GM12878 (cell line): Measurements from ENCODE around the gene ULBP2. TPM values are rescaled to one million over a fixed set of nuclear protein-coding genes. Genes with fewer than 3 reads are reported as not detected.

Source experiments
- ATAC-seq: fragments of 200-7000 bp; cut with Tn5 transposase; 3 replicates; pipeline ENCODE4 v1.9.1; 2020; ENCODE audit warnings: mild to moderate bottlenecking, moderate library complexity
- BruUV-seq: library from RNA; stranded (reverse); fragments of 400-500 nt; replicated peaks from 2 replicates; lab custom pipeline; 2021; lab: Mats Ljungman, UMichigan
- CTCF ChIA-PET: fragments of 300-600 bp; sonication (Branson Sonifier 250); formaldehyde crosslinking; extraction: SDS; loops from one replicate; lab custom pipeline; 2021; ENCODE audit warnings: inconsistent platforms; lab: Yijun Ruan, JAX
- POLR2A ChIA-PET: fragments of 350-600 bp; formaldehyde crosslinking; extraction: SDS; loops from one replicate; lab custom pipeline; 2021; ENCODE audit warnings: inconsistent platforms; lab: Charles Lee
- RAD21 ChIA-PET: fragments of 300-600 bp; sonication (Branson Sonifier 250); formaldehyde crosslinking; loops from one replicate; lab custom pipeline; 2023; ENCODE audit warnings: antibody characterized with exemption; ENCODE audit not compliant: unreplicated experiment; lab: Charles Lee
- SMC1A ChIA-PET: fragments of 300-600 bp; sonication (Branson Sonifier 250); formaldehyde crosslinking; loops from one replicate; lab custom pipeline; 2023; ENCODE audit not compliant: unreplicated experiment, uncharacterized antibody; lab: Charles Lee
- DNase-seq: peaks from one replicate; pipeline ENCODE4 v3.0.0-alpha.2; 2011; ENCODE audit warnings: low read depth, low spot score
- FAIRE-seq: peaks from 3 replicates; lab custom pipeline; 2011; peaks lifted over from hg19 to GRCh38; lab: Jason Lieb, UNC
- H2AFZ ChIP-seq: 2 replicates; pipeline ENCODE4 v1.6.0; 2011; ENCODE audit warnings: low read depth, low read length, control low read depth; ENCODE audit not compliant: control insufficient read depth
- H3K27ac ChIP-seq: 2 replicates; pipeline ENCODE4 v1.5.1; 2011; ENCODE audit warnings: control low read depth; ENCODE audit not compliant: control insufficient read depth, insufficient read depth
- H3K27me3 ChIP-seq, 2 experiments: replicated peaks in 1 of 2; 2 replicates each; pipeline versions ENCODE4 v1.6.0 to v1.6.1; 2011; ENCODE audit warnings: low read length in 1 of 2; ENCODE audit not compliant: control insufficient read depth in 2 of 2, insufficient read depth in 2 of 2
- H3K36me3 ChIP-seq, 2 experiments: 2 replicates each; pipeline ENCODE4 v1.5.1; 2011; ENCODE audit warnings: low read length in 1 of 2; ENCODE audit not compliant: control insufficient read depth in 2 of 2, insufficient read depth in 2 of 2
- H3K4me1 ChIP-seq: 2 replicates; pipeline ENCODE4 v1.6.1; 2011; ENCODE audit warnings: mild to moderate bottlenecking, low read length, moderate library complexity, mixed read lengths; ENCODE audit not compliant: control insufficient read depth, insufficient read depth
- H3K4me2 ChIP-seq: 2 replicates; pipeline ENCODE4 v1.6.0; 2011; ENCODE audit warnings: control low read depth; ENCODE audit not compliant: control insufficient read depth, insufficient read depth
- H3K4me3 ChIP-seq: fragments of 200-600 bp; sonication (generic); 2 replicates; pipeline ENCODE4 v1.5.1; 2016
- H3K79me2 ChIP-seq: 2 replicates; pipeline ENCODE4 v1.6.0; 2011; ENCODE audit warnings: low read length; ENCODE audit not compliant: control insufficient read depth, insufficient read depth
- H3K9ac ChIP-seq: 2 replicates; pipeline ENCODE4 v1.8.0; 2011; ENCODE audit warnings: low read length, control low read depth, mixed read lengths; ENCODE audit not compliant: control insufficient read depth, insufficient read depth
- H3K9me3 ChIP-seq: replicated peaks from 3 replicates; pipeline ENCODE4 v1.5.1; 2011; ENCODE audit warnings: mild to moderate bottlenecking, low read length; ENCODE audit not compliant: control insufficient read depth, insufficient read depth
- H4K20me1 ChIP-seq: 2 replicates; pipeline ENCODE4 v1.6.0; 2011; ENCODE audit not compliant: control insufficient read depth, insufficient read depth
- CBFB ChIP-seq: IDR thresholded peaks from 2 replicates; pipeline ENCODE4 v1.6.1; 2016; ENCODE audit warnings: antibody characterized with exemption, low read depth
- CREM ChIP-seq: IDR thresholded peaks from 2 replicates; pipeline ENCODE4 v1.6.1; 2014; ENCODE audit warnings: antibody characterized with exemption, low read depth
- CTCF ChIP-seq, 3 experiments: IDR thresholded peaks in 2 of 3; conservative IDR thresholded peaks in 1 of 3; 2 replicates each; pipeline ENCODE4 v1.5.1; 2011; ENCODE audit warnings: low read depth in 3 of 3, low read length in 3 of 3, mild to moderate bottlenecking in 3 of 3, control low read depth in 2 of 3, moderate library complexity in 2 of 3, inconsistent platforms in 1 of 3, mixed read lengths in 1 of 3; ENCODE audit not compliant: control insufficient read depth in 2 of 3, insufficient read depth in 1 of 3; ENCODE audit errors: extremely low read depth in 1 of 3
- KDM1A ChIP-seq: fragments of 200-600 bp; sonication (generic); IDR thresholded peaks from 2 replicates; pipeline ENCODE4 v1.6.1; 2016; ENCODE audit warnings: borderline replicate concordance
- POLR2A ChIP-seq: IDR thresholded peaks from 2 replicates; pipeline ENCODE4 v1.6.1; 2011; ENCODE audit warnings: low read depth, mild to moderate bottlenecking, low read length
- POLR2AphosphoS5 ChIP-seq: IDR thresholded peaks from 2 replicates; pipeline ENCODE4 v1.6.1; 2011; ENCODE audit warnings: mild to moderate bottlenecking, low read length, inconsistent platforms
- SIX5 ChIP-seq: IDR thresholded peaks from 2 replicates; pipeline ENCODE4 v1.6.1; 2011; ENCODE audit warnings: mild to moderate bottlenecking, low read depth, low read length, moderate library complexity; ENCODE audit not compliant: severe bottlenecking
- SMC3 ChIP-seq: IDR thresholded peaks from 2 replicates; pipeline ENCODE4 v1.6.1; 2011; ENCODE audit warnings: low read length, improper control_type of control experiment, borderline replicate concordance
- ZBTB33 ChIP-seq: fragments of 450-650 bp; IDR thresholded peaks from 2 replicates; pipeline ENCODE4 v1.6.1; 2017; ENCODE audit warnings: mild to moderate bottlenecking
- WGBS: methylation state at CpG from one replicate; pipeline ENCODE4 v1.1.6; 2016; ENCODE audit warnings: low lambda C conversion rate; ENCODE audit not compliant: insufficient replicate concordance, insufficient coverage; ENCODE audit errors: missing lambda C conversion rate; 5-methylcytosine and 5-hydroxymethylcytosine counted together
- in situ Hi-C: fragments of 300-500 bp; cut with MboI; formaldehyde crosslinking; loops from 9 replicates; pipeline ENCODE4 v1.14.3; 2018; ENCODE audit warnings: mixed read lengths
- intact Hi-C: fragments of 100-400 bp; cut with micrococcal nuclease; formaldehyde crosslinking; loops from one replicate; pipeline ENCODE4 v1.14.2; 2022; ENCODE audit not compliant: unreplicated experiment
- polyA plus RNA-seq, 11 experiments: library from polyadenylated mRNA; depleted of rRNA in 4 of 11; unstranded in 6 of 11; stranded (reverse) in 5 of 11; fragments of >200 nt; fragmentation: Nextera tagmentation in 4 of 11; fragmentation: Illumina TruSeq in 1 of 11; extraction: Ambion mirVana in 4 of 11; extraction: Trizol in 1 of 11; gene quantifications; 1 replicate in 1 of 11; 2 replicates in 10 of 11; pipeline versions ENCODE4 v1.2.1 to v1.2.3, GENCODE V29; 2011 to 2016; ENCODE audit warnings: inconsistent platforms in 2 of 11, missing spikeins in 2 of 11, low read depth in 1 of 11
- total RNA-seq, 4 experiments: library from RNA; depleted of rRNA in 3 of 4; stranded (reverse); fragments of >200 nt in 3 of 4; fragmentation: Illumina TruSeq in 1 of 4; extraction: Trizol in 1 of 4; gene quantifications; 2 replicates each; pipeline versions ENCODE4 v1.2.1 to v1.2.3, GENCODE V29; 2013 to 2021

ULBP2 gene
- total and polyA plus RNA-seq, 10 of the 15 experiments (the other 5 are each of a cell fraction or from before 2014, with no cell fraction given), result 0.16 to 2.5 (median 0.22) TPM; not detected in 3

- ATAC-seq (no peak), FAIRE-seq (no peak), DNase-seq (no peak)
- Histone ChIP-seq H3K27me3 (peaks cover 0 to 15% of the 10 kb centered on the region in 2 experiments), H2AFZ (no peak overlapping the region), H4K20me1 (no peaks in the 10 kb centered on the region; the same call in none of the 2 replicates), H3K4me3 (no peak overlapping the region), H3K36me3 (no peaks in the 10 kb centered on the region), H3K9me3 (peaks cover under 1% of the 10 kb centered on the region; the same call in 2 of the 3 replicates), H3K4me2 (no peak overlapping the region), H3K27ac (no peak overlapping the region), H3K9ac (no peak overlapping the region), H3K79me2 (no peaks in the 10 kb centered on the region), H3K4me1 (peaks cover 15% of the 10 kb centered on the region)
- intact Hi-C loops (no loop called here), in situ Hi-C loops (no loop called here)
- CTCF ChIA-PET, result no interaction called here
- SMC1A ChIA-PET, result no interaction called here
- TF ChIP-seq SIX5 (no peak), POLR2A (no peak), KDM1A (no peak), CBFB (no peak)
- POLR2A ChIA-PET, result interaction anchor here (0.7 to 1.2 kb wide), 2 partner anchors 11 to 71 kb away, joined by 3 read pairs; no protein-coding TSS in a partner anchor
- 8% methylated on average over 6 of the region's 6 CpGs for WGBS
- BruUV-seq, result no TSS peak
- RAD21 ChIA-PET, result no interaction called here
Observed at GRCh38 chr6:149995235-149995750, 53.5 kb downstream of the ULBP2 start.

GRCh38 chr6:149995971-149996370 is 54.2 kb downstream of the ULBP2 start:
- BruUV-seq, result no TSS peak
- no peak for TF ChIP-seq SMC3
- no peak for TF ChIP-seq ZBTB33
- no peak for TF ChIP-seq CREM
- TF ChIP-seq CTCF (IDR thresholded peaks at IDR 0.05 in 2 of 3, conservative IDR thresholded peaks at IDR 0.05 in 1 of 3; ENCODE audit: control insufficient read depth in 2 of 3, extremely low read depth in 1 of 3, insufficient read depth in 1 of 3, low read depth in 3 of 3, low read length in 3 of 3), result no peak
- no peak for TF ChIP-seq POLR2AphosphoS5

More at GRCh38 chr6:149995971-149996370, 54.2 kb downstream of the ULBP2 start:
- POLR2A ChIA-PET, result interaction anchor here (1.2 kb wide), 1 partner anchor 71 kb away, joined by 3 read pairs; no protein-coding TSS in a partner anchor
- H3K4me3 ChIP-seq, result no peak overlapping the region
- no peak overlapping the region for H3K9ac ChIP-seq
- RAD21 ChIA-PET, result no interaction called here
- no peak overlapping the region for H2AFZ ChIP-seq
- intact Hi-C loops (no loop called here), in situ Hi-C loops (no loop called here)
- SMC1A ChIA-PET, result interaction anchor here (1.2 kb wide), 1 partner anchor 11 kb away, joined by 4 read pairs; no protein-coding TSS in a partner anchor
- H3K27me3 ChIP-seq, result peaks cover 0 to 9% of the 10 kb centered on the region in 2 experiments
- H3K4me1 ChIP-seq, result peaks cover 15% of the 10 kb centered on the region
- no peak overlapping the region for H3K27ac ChIP-seq
- no peaks in the 10 kb centered on the region for H3K9me3 ChIP-seq
- ATAC-seq, result no peak
- H4K20me1 ChIP-seq, result no peaks in the 10 kb centered on the region; the same call in 1 of the 2 replicates
- FAIRE-seq, result no peak
- WGBS, result 36% methylated on average over 7 of the region's 7 CpGs
- H3K4me2 ChIP-seq, result no peak overlapping the region
- no peaks in the 10 kb centered on the region for H3K36me3 ChIP-seq
- CTCF ChIA-PET, result interaction anchor here (0.7 kb wide), 1 partner anchor 41 kb away, joined by 3 read pairs; no protein-coding TSS in a partner anchor
- H3K79me2 ChIP-seq, result no peaks in the 10 kb centered on the region
- DNase-seq, result no peak
